ENCODE measurements around the gene FN1.
"Not testable (repeated sequence)": the region's sequence is repeated elsewhere in the genome, so short reads cannot be mapped to it uniquely, and the experiment has no call there.

Gene FN1

GRCh38 chr2:215360596-215360995 lies 75.3 kb downstream of the FN1 start:
- no peak for TF ChIP-seq CTCF (conservative IDR thresholded peaks at IDR 0.05; ENCODE audit: low read depth, low read length)
- no peak overlapping the region for H3K4me3 ChIP-seq (ENCODE audit: low read depth, low read length)
- peak; percentile 20 for DNase-seq (ENCODE audit: low read depth)

- DNase-seq (ENCODE audit: low read depth): peak; percentile 43
- H3K4me3 ChIP-seq (ENCODE audit: low read depth, low read length): not testable (repeated sequence)
These were observed 75.8 kb downstream of the FN1 start for GRCh38 chr2:215360059-215360458.

DNA sequence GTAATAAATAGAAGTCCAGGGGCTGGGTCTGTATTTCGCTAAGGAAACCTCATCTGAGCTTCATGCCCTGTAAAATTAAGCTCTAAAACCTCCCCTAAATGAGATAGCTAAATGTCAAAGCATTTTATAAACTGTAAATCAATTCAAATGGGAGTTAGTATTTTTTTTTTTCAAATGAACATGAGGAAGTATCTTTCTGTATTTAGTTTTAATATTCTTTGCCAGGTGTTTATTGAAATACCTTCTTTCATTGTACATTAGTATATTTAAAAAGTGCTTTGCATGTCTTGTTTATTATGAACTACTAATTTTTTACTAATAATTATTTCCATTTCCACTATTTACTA lies 76.3 kb downstream of the FN1 start:
- DNase-seq (ENCODE audit: low read depth): no peak
- no peak for TF ChIP-seq CTCF (conservative IDR thresholded peaks at IDR 0.05; ENCODE audit: low read depth, low read length)
- no peak overlapping the region for H3K4me3 ChIP-seq (ENCODE audit: low read depth, low read length)

DNA sequence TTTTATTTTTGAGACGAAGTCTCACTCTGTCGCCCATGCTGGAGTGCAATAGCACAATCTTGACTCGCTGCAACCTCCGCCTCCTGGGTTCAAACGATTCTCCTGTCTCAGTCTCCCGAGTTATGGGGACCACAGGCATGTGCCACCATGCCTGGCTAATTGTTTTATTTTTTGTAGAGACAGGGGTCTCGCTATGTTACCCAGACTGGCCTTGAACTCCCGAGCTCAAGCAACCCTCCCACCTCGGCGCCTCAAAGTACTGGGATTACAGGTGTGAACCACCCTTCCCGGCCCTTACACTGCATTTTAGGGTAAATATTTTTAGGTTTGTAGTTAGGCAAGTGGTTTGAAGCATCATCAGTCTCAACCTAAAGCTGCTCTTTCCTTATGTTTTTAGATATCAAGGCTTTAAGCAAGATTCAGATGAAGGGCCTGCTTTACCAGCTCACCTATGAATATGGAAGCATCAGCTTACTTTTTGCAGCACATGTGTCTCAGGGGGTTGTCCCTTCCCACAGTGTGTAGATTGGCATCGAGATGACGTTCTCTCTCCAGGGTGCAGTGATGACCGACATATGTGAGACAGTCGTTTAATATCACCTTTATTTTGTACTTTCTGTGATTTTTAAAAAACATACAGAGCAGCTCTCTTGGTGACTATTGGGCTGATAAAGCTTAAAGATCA lies 76.8 kb downstream of the FN1 start:
- peak; percentile 61 for DNase-seq (ENCODE audit: low read depth)
- H3K4me3 ChIP-seq (ENCODE audit: low read depth, low read length): no peak overlapping the region
- TF ChIP-seq CTCF (conservative IDR thresholded peaks at IDR 0.05; ENCODE audit: low read depth, low read length): no peak

DNA sequence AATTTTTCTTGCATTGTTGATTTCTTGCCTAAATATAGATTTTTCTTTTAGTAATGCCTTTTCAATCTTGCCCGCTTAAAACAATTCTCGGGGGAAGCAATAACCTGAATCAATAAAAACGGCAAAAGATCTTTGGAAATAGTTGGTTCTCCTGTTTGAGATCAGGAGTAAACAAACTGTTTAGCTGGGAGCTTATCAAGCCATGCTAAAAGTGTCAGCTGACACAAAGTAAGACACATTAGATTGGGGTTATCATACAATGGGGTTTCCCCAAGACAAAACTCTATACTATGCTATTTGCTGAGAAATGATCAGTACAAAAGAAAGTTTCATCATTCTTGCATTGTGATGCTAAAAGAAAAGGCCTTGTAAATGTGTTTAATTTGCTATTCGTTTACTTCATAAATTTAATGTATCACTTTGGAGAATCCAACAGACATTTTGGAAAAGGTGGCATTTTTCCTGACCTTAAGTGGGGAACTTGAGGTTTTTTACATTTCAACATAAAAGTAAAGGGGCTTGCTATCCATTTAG lies 77.5 kb downstream of the FN1 start:
- TF ChIP-seq CTCF (conservative IDR thresholded peaks at IDR 0.05; ENCODE audit: low read depth, low read length): no peak
- no peak overlapping the region for H3K4me3 ChIP-seq (ENCODE audit: low read depth, low read length)
- DNase-seq (ENCODE audit: low read depth): peak; percentile 61

- DNase-seq (ENCODE audit: low read depth): peak; percentile 57
- no peak for TF ChIP-seq CTCF (conservative IDR thresholded peaks at IDR 0.05; ENCODE audit: low read depth, low read length)
- H3K4me3 ChIP-seq (ENCODE audit: low read depth, low read length): no peak overlapping the region
These were observed 78.2 kb downstream of the FN1 start for GRCh38 chr2:215357660-215358059.

DNA sequence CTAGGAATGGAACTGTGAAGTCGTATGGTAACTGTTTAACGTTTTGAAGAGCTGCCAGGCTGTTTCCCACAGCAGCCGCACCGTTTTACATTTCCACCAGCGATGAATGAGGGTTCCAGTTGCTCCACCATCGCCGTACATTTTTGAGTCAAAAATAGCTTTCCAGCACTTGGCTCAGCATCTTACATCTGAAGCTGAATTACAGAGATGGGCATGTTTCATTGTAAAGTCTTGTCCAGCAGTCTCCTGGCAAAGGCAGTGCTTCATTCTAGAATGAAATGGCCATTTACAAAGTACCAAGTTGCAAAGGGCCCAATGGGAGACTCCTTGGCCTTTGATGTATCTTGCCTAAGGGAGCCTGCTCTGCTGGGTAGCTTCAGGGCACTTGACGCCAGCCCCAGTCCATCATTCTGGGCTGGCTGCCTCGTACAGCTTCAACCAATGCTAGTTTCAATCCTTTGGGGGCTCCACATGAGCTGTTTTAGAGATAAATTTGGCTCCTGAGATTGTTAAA lies 78.9 kb downstream of the FN1 start:
- no peak overlapping the region for H3K4me3 ChIP-seq (ENCODE audit: low read depth, low read length)
- peak; percentile 80 for DNase-seq (ENCODE audit: low read depth)
- no peak for TF ChIP-seq CTCF (conservative IDR thresholded peaks at IDR 0.05; ENCODE audit: low read depth, low read length)

Measured in choroid plexus epithelial cell (primary cell).